Hepatocyte (in vitro differentiated cells): Measurements from ENCODE around the gene DAAM1.

ENCODE experiments used
- EZH2 ChIP-seq: fragments of 200-600 bp; sonication (generic); IDR thresholded peaks from 2 replicates; pipeline ENCODE4 v1.6.1; 2016; ENCODE audit warnings: antibody characterized with exemption, mild to moderate bottlenecking, borderline replicate concordance
- TF ChIP-seq, protein P1 (sequence below): fragments of 200-600 bp; sonication (generic); IDR thresholded peaks from 2 replicates; pipeline ENCODE4 v1.5.1; 2016; ENCODE audit warnings: antibody characterized with exemption, mild to moderate bottlenecking; ENCODE audit not compliant: poor library complexity

DNA sequence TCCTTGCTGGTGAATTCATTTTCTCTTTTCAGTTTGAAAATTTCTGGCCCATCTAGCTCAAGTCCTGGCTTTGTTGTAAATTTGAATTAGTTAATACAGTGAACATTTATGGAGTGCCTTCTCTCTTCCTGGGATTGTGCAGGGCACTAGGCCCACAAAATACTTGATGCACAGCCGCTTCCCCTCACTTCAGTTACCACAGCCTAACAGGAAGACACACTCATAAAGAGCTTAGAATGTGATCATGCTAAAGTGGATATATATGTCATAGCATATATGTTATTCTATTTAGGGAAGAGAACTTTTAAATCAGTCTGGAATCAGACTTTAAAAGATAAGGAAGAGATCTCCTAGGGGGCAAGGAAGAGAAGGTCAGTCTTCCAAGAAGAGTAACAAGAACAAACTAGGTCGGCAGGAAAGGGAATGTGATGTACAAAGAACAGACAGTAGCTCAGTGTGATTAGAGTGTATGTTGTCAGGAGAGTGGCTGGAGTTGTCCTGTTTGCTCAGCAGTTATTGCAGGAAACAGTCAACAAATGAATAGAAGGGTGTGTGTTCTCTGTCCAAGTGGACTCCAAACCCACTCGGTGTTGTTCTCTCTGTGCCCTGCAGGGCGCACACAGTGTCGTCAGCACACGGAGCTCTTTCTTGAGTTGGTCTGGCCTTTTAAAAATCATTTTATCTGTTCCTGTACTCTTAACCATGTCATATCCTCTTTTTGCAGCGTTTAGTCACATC is 74.4 kb downstream of the DAAM1 start:
- TF ChIP-seq, protein P1, sequence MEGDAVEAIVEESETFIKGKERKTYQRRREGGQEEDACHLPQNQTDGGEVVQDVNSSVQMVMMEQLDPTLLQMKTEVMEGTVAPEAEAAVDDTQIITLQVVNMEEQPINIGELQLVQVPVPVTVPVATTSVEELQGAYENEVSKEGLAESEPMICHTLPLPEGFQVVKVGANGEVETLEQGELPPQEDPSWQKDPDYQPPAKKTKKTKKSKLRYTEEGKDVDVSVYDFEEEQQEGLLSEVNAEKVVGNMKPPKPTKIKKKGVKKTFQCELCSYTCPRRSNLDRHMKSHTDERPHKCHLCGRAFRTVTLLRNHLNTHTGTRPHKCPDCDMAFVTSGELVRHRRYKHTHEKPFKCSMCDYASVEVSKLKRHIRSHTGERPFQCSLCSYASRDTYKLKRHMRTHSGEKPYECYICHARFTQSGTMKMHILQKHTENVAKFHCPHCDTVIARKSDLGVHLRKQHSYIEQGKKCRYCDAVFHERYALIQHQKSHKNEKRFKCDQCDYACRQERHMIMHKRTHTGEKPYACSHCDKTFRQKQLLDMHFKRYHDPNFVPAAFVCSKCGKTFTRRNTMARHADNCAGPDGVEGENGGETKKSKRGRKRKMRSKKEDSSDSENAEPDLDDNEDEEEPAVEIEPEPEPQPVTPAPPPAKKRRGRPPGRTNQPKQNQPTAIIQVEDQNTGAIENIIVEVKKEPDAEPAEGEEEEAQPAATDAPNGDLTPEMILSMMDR, result peak; percentile 37
- no peak for TF ChIP-seq EZH2
